GM18870 (cell line): ENCODE measurements around the gene HMGCLL1.

Experiments
- ATAC-seq: cut with Tn5 transposase; IDR thresholded peaks from one replicate; pipeline ENCODE4 v1.9.1; 2021; ENCODE audit warnings: moderate library complexity; ENCODE audit not compliant: unreplicated experiment

Gene HMGCLL1

DNA sequence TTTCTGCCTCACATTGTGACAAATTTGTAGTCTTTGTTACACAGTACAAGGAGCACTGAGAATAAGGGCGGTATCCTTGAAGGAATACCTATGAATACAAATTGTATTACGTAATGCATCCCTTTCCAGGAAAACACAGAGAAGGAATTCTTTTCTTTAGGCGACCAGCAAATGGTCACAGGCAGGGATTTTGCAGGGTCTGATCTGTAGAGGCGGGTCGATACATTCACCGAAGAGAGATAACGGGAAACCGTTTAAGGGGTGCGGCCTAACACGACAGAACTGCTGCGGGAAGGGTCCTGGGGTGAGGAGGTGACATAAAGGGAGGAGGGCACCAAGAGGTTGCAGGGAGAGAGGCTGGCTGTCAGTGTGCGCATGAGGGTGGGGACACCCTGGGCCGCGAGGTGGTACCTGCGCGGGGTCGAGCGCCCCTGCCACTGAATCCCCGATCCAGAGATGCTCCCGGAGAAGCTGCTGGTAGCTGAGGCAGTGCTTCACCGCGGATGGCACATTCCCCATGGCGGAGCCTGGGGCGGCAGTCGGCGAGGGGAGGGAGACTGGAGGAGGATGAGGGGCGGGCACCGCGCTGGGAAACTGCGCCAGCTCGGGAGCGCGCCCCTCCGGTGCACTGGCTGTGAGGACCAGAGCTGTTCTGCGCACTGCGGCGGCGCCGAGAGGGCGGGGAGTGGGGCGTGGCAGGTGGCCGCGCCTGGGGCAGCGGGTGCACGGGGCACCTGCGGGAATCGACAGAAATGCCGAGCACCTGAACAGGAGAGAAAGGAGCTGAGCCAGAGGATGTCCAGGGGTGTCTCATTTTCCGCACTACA, at the start of gene HMGCLL1:
TSS of gene HMGCLL1 (minus strand) at position 656 of the 827 bp plus-strand sequence. CDS start at position 519, 137 bp downstream.
- no peak for ATAC-seq

GRCh38 chr6:55621993-55622392, 43.0 kb upstream of the HMGCLL1 start:
- ATAC-seq: no peak

DNA sequence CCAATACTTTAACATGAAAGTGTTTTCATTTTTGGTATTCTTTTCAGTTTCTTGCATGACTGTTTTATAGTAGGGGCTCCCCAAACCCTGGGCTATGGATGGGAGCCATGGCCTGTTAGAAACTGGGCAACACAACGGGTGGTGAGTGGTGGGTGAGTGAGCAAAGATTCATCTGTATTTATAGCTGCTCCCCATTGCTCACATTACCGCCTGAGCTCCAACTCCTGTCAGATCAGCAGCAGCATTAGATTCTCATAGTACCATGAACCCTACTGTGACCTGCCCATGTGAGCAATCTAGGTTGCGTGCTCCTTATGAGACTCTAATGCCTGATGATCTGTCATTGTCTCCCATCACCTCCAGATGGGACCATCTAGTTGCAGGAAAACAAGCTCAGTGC, 42.3 kb upstream of the HMGCLL1 start:
- no peak for ATAC-seq

GRCh38 chr6:55617272-55617671, 38.3 kb upstream of the HMGCLL1 start:
- peak; percentile 81 for ATAC-seq

GRCh38 chr6:55604021-55604420, 25.0 kb upstream of the HMGCLL1 start:
- ATAC-seq: no peak

- ATAC-seq: no peak
Observed at GRCh38 chr6:55601120-55601519, 22.1 kb upstream of the HMGCLL1 start.

- no peak for ATAC-seq
Observed at GRCh38 chr6:55594442-55594841, 15.4 kb upstream of the HMGCLL1 start.

DNA sequence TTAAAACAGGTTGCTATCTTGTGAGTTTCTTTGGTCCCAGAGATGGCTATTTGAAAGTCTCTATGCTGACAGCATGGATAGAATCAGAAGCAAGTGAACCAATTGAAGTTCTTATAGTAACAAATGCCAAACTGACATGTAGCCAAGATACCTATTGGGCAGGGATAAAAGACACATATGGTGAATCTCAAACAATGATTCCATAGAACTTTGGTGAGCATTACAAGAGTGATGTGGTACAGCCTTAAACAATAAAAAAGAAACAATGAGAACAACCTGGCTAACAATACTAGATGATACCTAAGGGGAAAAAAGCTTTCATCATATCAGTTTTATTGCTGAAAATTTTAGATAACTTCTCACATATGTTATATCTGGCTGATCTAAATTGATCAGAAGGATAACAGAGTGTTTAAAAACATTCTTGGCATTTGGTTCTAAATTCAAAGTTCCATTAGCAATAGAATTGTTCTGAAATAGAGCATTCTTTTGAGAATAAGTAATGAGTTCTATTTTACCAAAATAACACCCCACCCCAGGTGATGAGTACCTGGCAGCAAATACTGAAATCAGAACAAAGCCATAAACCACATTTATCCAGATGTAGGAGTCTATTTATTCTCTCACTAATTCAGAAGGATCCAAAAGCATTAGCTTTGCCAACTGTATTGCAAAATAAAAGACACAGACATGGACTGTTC, 5.8 kb upstream of the HMGCLL1 start:
- no peak for ATAC-seq

- no peak for ATAC-seq
Observed at GRCh38 chr6:55576811-55577210, 2.2 kb downstream of the HMGCLL1 start.

DNA sequence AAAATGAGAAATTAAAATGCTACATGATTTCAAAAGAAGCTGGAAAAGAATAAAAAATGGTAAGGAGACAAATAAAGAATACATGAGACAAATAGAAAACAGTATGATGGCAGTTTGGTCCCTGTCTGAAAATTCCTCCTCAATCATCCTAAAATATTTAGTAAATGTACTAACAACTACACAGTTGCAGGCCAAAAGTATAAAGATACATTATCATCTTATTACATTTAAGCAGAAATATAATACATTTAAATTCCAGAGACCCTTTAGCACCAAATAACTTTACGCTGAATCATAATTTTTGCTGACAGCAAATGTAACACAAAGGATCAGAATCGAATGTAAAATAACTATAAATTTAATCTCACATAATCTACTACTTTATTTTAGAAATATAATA, 4.4 kb downstream of the HMGCLL1 start:
- ATAC-seq: no peak

DNA sequence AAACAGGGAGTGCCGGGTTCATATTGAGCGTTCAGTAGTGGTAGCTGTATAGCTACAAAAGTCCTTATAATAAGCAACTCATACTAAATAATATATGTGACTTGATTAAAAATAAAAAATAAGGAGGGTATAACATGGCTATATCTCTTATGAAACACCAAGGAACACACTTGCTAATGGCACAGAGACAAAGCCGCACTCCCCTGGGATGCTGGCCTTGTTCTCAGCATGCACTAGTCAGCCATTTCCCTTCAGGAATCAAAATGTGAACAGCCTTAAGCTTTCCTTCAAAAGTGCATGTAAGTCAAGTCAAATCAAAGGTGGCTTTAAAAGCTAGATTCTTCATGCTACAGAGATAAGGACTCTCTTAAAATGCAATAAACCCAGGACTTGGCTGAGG, 9.4 kb downstream of the HMGCLL1 start:
- ATAC-seq: no peak

GRCh38 chr6:55568808-55569439, 10.1 kb downstream of the HMGCLL1 start:
- ATAC-seq: no peak

DNA sequence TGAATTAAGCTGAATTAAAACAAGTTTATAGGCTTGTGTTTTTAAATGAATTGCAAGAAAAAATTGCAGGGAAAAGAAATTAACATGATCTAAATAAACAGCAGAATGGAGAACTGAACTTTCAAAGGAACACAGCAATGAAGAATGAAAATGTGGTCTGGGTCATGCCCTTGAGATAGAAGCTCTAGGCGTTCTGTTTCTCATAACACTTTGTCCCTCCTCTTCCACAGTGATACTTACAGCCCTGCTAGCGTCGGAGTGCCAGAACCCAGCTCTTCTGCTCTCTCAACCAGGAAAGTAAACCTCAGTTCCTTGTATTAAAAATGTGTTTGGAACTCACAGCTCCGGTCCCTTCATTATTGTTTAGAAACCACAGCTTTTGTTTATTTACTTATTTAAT, 11.4 kb downstream of the HMGCLL1 start:
- ATAC-seq: no peak

GRCh38 chr6:55566036-55566710, 12.8 kb downstream of the HMGCLL1 start:
- no peak for ATAC-seq

GRCh38 chr6:55562318-55562717, 16.7 kb downstream of the HMGCLL1 start:
- ATAC-seq: no peak

DNA sequence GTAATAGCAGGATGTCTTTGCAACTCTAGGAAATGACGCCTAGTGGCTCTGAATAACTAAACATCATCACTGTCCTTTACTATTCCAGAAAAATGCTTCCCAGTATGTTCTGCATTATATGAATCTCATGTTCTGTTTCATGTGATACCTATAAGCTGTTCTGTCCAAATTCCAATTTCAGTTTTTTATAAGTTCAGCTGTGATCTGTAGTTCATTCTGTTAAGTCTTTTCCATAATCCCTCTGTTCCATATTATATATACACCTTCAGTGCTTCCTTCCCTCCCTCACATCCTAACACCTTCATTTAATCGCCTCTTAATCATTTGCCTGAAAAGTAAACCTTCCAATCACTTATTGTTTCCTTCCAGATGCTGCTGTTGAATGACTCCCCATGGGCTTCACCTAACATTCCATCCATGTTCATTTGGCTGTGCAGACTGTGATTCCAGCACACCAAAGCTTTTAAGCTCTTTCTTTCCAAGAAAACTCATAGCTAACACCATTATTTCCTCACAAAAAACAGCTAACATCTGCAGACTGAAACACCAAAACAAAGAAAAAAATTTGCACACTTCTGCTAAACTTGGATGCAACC, 18.6 kb downstream of the HMGCLL1 start:
- ATAC-seq: no peak

- no peak for ATAC-seq
Observed at GRCh38 chr6:55557146-55557545, 21.8 kb downstream of the HMGCLL1 start.

GRCh38 chr6:55545791-55546190, 33.2 kb downstream of the HMGCLL1 start:
- ATAC-seq: no peak

GRCh38 chr6:55543633-55544309, 35.2 kb downstream of the HMGCLL1 start:
- ATAC-seq: no peak

GRCh38 chr6:55541024-55541423, 38.0 kb downstream of the HMGCLL1 start:
- no peak for ATAC-seq
